K562 (cell line): ENCODE data around the gene CC2D2B. TPM values are rescaled to one million over a fixed set of nuclear protein-coding genes. Genes with fewer than 3 reads are reported as not detected.

Experiments
- ATAC-seq: fragments of 200-7000 bp; cut with Tn5 transposase; 3 replicates; pipeline ENCODE4 v1.9.1; 2020; ENCODE audit warnings: moderate library complexity
- BruUV-seq: library from RNA; stranded (reverse); fragments of 400-500 nt; replicated peaks from 2 replicates; lab custom pipeline; 2021; lab: Mats Ljungman, UMichigan
- CTCF ChIA-PET: fragments of 300-600 bp; formaldehyde crosslinking; extraction: SDS; loops from one replicate; lab custom pipeline; 2021; ENCODE audit warnings: low intra/inter-chr PET ratio; lab: Yijun Ruan, JAX
- POLR2A ChIA-PET: fragments of 300-600, 350-650 bp; sonication (Branson Sonifier 250); formaldehyde crosslinking; extraction: SDS; loops from one replicate; lab custom pipeline; 2021; ENCODE audit warnings: antibody characterized with exemption, inconsistent platforms; lab: Yijun Ruan, JAX
- DNase-seq, 4 experiments: peaks; one replicate each; pipeline versions ENCODE4 v3.0.0 to v3.0.0-alpha.2; 2011 to 2018; ENCODE audit warnings: low spot score in 3 of 4, mixed read lengths in 3 of 4; ENCODE audit errors: extremely low read depth in 1 of 4
- FAIRE-seq: peaks from 2 replicates; lab custom pipeline; 2011; peaks lifted over from hg19 to GRCh38; lab: Jason Lieb, UNC
- H2AFZ ChIP-seq: 2 replicates; pipeline ENCODE4 v1.6.0; 2011; ENCODE audit warnings: low read depth, low read length, control low read depth, inconsistent platforms
- H3K27ac ChIP-seq: fragments of 200-600 bp; 3 replicates; pipeline ENCODE4 v1.8.0; 2011; ENCODE audit warnings: low read depth, mild to moderate bottlenecking, control low read depth, inconsistent platforms, low read length, moderate library complexity, mixed read lengths; ENCODE audit errors: extremely low read depth
- H3K27me3 ChIP-seq, 2 experiments: fragments of 300-600 bp in 1 of 2; 2 replicates in 1 of 2; 3 replicates in 1 of 2; pipeline versions ENCODE4 v1.6.0 to v1.8.0; 2011; ENCODE audit warnings: inconsistent platforms in 2 of 2, low read length in 2 of 2, mild to moderate bottlenecking in 1 of 2, mixed read lengths in 1 of 2, moderate library complexity in 1 of 2; ENCODE audit not compliant: control insufficient read depth in 2 of 2, insufficient read depth in 2 of 2
- H3K36me3 ChIP-seq: fragments of 300-600 bp; 3 replicates; pipeline ENCODE4 v1.8.0; 2011; ENCODE audit warnings: mild to moderate bottlenecking, low read length, inconsistent platforms; ENCODE audit not compliant: control insufficient read depth, insufficient read depth
- H3K4me1 ChIP-seq, 2 experiments: fragments of 200-600 bp in 1 of 2; replicated peaks in 1 of 2; 2 replicates in 1 of 2; 3 replicates in 1 of 2; pipeline versions ENCODE4 v1.5.1 to v1.8.0; 2011; ENCODE audit warnings: inconsistent platforms in 2 of 2, low read length in 2 of 2, mild to moderate bottlenecking in 1 of 2, mixed read lengths in 1 of 2, moderate library complexity in 1 of 2; ENCODE audit not compliant: control insufficient read depth in 2 of 2, insufficient read depth in 2 of 2
- H3K4me2 ChIP-seq: 2 replicates; pipeline ENCODE4 v1.6.1; 2011; ENCODE audit warnings: low read length, control low read depth, inconsistent platforms, mixed read lengths; ENCODE audit not compliant: insufficient read depth
- H3K4me3 ChIP-seq: fragments of 200-600 bp; sonication (generic), shearing (Covaris generic); 2 replicates; pipeline ENCODE4 v1.5.1; 2016; ENCODE audit warnings: control low read depth, inconsistent platforms
- H3K79me2 ChIP-seq: fragments of 200-600 bp; 3 replicates; pipeline ENCODE4 v1.8.0; 2011; ENCODE audit warnings: low read length, inconsistent platforms; ENCODE audit not compliant: control insufficient read depth, insufficient read depth
- H3K9ac ChIP-seq, 2 experiments: 2 replicates each; pipeline versions ENCODE4 v1.6.0 to v1.6.1; 2011; ENCODE audit warnings: low read depth in 2 of 2, low read length in 2 of 2, control low read depth in 1 of 2, inconsistent platforms in 1 of 2, mild to moderate bottlenecking in 1 of 2, mixed read lengths in 1 of 2; ENCODE audit not compliant: insufficient read depth in 1 of 2
- H3K9me1 ChIP-seq: one replicate; pipeline ENCODE4 v1.6.0; 2011; ENCODE audit warnings: inconsistent platforms, mild to moderate bottlenecking, low read length, moderate library complexity; ENCODE audit not compliant: control insufficient read depth, insufficient read depth
- H3K9me3 ChIP-seq: replicated peaks from 2 replicates; pipeline ENCODE4 v1.5.1; 2011; ENCODE audit warnings: low read depth, low read length, inconsistent platforms; ENCODE audit not compliant: control insufficient read depth, insufficient read depth
- H4K20me1 ChIP-seq: replicated peaks from 2 replicates; pipeline ENCODE4 v1.6.1; 2011; ENCODE audit warnings: low read length, inconsistent platforms, mixed read lengths; ENCODE audit not compliant: control insufficient read depth, insufficient read depth
- CREM ChIP-seq: IDR thresholded peaks from 2 replicates; pipeline ENCODE4 v1.6.1; 2014; ENCODE audit warnings: antibody characterized with exemption, low read depth
- ETV1 ChIP-seq: fragments of 450-650 bp; conservative IDR thresholded peaks from 2 replicates; pipeline ENCODE4 v1.6.1; 2016; ENCODE audit warnings: missing genetic modification characterization, control low read depth, low read depth, missing compliant biosample characterization
- OTX1 ChIP-seq: fragments of 450-650 bp; formaldehyde crosslinking; IDR thresholded peaks from 2 replicates; pipeline ENCODE4 v1.4.0; 2022; ENCODE audit warnings: mild to moderate bottlenecking
- RFX1 ChIP-seq: fragments of 450-650 bp; IDR thresholded peaks from 2 replicates; pipeline ENCODE4 v1.6.1; 2016; ENCODE audit warnings: mild to moderate bottlenecking, moderate library complexity
- SMARCC2 ChIP-seq: fragments of 450-650 bp; IDR thresholded peaks from 2 replicates; pipeline ENCODE4 v1.6.1; 2017; ENCODE audit warnings: antibody characterized with exemption, moderate library complexity, mild to moderate bottlenecking, low read depth
- TSHZ1 ChIP-seq: fragments of 250-450 bp; sonication (Bioruptor Pico); IDR thresholded peaks from 2 replicates; pipeline ENCODE4 v1.4.0; 2020; ENCODE audit warnings: mild to moderate bottlenecking, moderate library complexity
- in situ Hi-C: fragments of 300-500 bp; cut with MboI; formaldehyde crosslinking; loops from 4 replicates; pipeline ENCODE4 v1.15.0; 2018; ENCODE audit warnings: inconsistent platforms, mixed read lengths
- intact Hi-C: fragments of 100-400 bp; cut with micrococcal nuclease; formaldehyde crosslinking; loops from 2 replicates; pipeline ENCODE4 v1.14.2; 2022
- polyA plus RNA-seq, 8 experiments: library from polyadenylated mRNA; depleted of rRNA in 4 of 8; stranded (reverse) in 5 of 8; unstranded in 3 of 8; fragments of >200 nt; fragmentation: Nextera tagmentation in 2 of 8; fragmentation: Illumina TruSeq in 1 of 8; extraction: Ambion mirVana in 2 of 8; extraction: Trizol in 1 of 8; gene quantifications; 2 replicates each; pipeline versions ENCODE4 v1.2.1 to v1.2.3, GENCODE V29; 2011 to 2014; ENCODE audit warnings: inconsistent platforms in 1 of 8, missing spikeins in 1 of 8
- total RNA-seq, 7 experiments: library from RNA; depleted of rRNA in 6 of 7; stranded (reverse); fragments of >200 nt in 6 of 7; fragmentation: Illumina TruSeq in 2 of 7; extraction: Trizol in 2 of 7; gene quantifications; 2 replicates each; pipeline versions ENCODE4 v1.2.1 to v1.2.3, GENCODE V29; 2011 to 2021; ENCODE audit warnings: low replicate concordance in 1 of 7

CC2D2B gene
- total and polyA plus RNA-seq, 9 of the 15 experiments (the other 6 are each of a cell fraction or from before 2014, with no cell fraction given), result 0.10 to 0.34 (median 0.20) TPM; not detected in 5

DNA sequence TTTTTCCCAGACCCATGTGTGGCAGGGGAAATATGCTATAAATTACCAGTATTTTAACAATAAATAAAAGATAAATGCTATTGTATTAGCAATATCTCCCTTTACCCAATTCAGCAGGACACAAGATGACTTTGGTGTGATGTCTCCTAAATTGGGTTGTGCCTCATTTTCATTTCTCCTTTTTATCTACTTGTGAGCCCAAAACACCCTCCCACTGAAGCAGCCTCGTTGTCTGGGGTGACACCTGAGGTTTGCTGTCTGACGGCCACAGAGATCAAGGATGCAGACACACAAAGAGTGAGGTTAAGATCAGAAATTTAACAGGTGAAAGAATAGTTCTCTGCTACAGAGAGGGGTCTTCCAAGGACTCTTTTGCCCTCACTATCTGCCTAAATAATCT lies 27.1 kb upstream of the CC2D2B start (continued):
- TF ChIP-seq SMARCC2, result no peak
- TF ChIP-seq CREM, result no peak
- TF ChIP-seq, all 486 proteins: peak for 0

DNA sequence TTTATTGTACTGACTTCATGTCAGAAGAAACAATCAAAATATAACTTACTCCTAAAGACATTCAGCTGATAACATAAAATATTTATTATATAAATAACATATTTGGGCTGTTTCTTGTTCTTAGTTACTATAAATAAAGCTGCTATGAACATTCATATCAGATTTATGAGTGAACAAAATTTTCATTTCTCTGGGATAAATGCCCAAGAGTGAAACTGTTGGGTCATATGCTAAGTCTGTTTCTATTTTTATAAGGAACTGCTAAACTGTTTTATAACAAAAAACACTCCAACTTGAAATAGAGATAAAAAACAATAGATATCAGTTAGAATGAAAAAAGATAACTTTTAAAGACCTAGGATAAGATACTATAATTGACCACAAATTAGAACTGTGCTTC lies 26.5 kb upstream of the CC2D2B start:
- H3K36me3 ChIP-seq, result peaks cover 4% of the 10 kb centered on the region; the same call in 1 of the 3 replicates
- DNase-seq, result no peak
- no peaks in the 10 kb centered on the region for H3K9me3 ChIP-seq
- H3K4me1 ChIP-seq, result no peaks in the 10 kb centered on the region
- H3K4me2 ChIP-seq, result no peak overlapping the region
- H3K9ac ChIP-seq, result no peak overlapping the region
- in situ Hi-C loops, result no loop called here
- POLR2A ChIA-PET, result no interaction called here
- no peaks in the 10 kb centered on the region for H3K27me3 ChIP-seq
- H4K20me1 ChIP-seq, result no peaks in the 10 kb centered on the region
- no TSS peak for BruUV-seq
- TF ChIP-seq ETV1 (tag), result no peak
- TF ChIP-seq OTX1 (CRISPR knock-in tag), result no peak
- no peak for TF ChIP-seq TSHZ1 (CRISPR knock-in tag)
- no peak for TF ChIP-seq RFX1
- TF ChIP-seq, all 486 proteins: peak for 0
- no peaks in the 10 kb centered on the region for H3K9me1 ChIP-seq
- CTCF ChIA-PET, result no interaction called here
- no peak overlapping the region for H3K27ac ChIP-seq
- H3K79me2 ChIP-seq, result no peaks in the 10 kb centered on the region
- no peak overlapping the region for H3K4me3 ChIP-seq
- intact Hi-C loops, result no loop called here
- FAIRE-seq (no peak), ATAC-seq (no peak)
- no peak overlapping the region for H2AFZ ChIP-seq
